GM19467 (cell line): ENCODE results near the gene SLC24A3.

ENCODE experiments used
- ATAC-seq: cut with Tn5 transposase; IDR thresholded peaks from one replicate; pipeline ENCODE4 v1.9.1; 2021; ENCODE audit warnings: mild to moderate bottlenecking, moderate library complexity; ENCODE audit not compliant: unreplicated experiment

SLC24A3 gene

DNA sequence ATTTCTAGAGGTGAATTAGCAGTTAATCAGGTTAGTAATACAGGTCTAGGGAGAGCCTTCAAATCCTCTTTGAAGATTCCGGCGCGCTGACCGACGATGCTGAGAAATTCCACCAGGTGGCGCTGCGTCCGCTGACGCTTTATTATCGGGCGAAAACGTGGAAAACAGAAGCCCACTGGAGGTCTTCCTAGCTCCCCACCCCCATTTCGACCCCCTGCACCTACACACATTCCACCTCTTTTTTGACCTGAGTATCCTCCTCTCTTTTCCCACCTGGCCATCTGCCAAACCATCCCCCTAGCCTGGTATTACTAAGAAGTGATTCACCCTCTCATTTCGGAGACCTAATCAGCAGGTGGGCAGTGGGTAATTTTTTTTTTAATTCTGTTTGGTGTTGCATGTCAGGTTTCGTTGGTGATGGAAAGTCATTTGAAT, 480.3 kb downstream of the SLC24A3 start:
- ATAC-seq: no peak

DNA sequence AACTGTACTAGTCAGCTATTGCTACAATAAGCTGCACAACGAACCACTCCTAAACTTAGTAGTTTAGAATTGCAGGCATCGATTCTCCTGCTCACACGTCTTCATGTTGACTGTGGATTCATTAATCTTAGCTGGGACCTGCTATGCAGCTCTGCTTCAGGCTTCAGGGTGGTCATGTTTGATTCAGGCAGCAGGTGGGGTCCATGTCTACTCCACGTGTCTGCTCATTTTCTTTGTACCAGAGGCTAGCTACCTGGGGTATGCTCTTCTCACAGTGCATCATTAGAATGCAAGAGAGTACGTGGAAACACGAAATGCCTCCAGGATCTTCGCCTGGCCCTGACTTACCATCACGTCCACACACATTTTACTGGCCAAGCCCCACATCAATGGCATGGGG, 481.1 kb downstream of the SLC24A3 start:
- no peak for ATAC-seq

DNA sequence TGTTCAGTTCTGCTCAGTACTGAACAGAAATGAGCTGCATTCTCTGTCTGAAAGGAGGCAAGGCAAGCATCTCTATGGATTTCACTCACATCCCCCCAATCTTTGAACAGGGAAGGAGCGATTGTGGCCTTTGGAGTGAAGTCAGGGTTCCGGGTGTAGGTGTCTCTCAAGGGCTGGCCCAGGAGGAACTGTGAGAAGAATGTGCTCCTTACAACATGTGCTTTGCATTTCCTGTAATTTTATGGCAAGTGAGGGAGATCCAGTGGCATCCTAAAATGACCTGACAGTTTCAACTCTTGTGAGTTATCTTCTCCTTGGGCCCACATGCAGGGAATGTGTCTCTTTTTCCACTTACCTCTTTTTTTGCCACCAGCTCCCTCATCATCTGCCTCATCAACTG, 482.6 kb downstream of the SLC24A3 start:
- no peak for ATAC-seq

DNA sequence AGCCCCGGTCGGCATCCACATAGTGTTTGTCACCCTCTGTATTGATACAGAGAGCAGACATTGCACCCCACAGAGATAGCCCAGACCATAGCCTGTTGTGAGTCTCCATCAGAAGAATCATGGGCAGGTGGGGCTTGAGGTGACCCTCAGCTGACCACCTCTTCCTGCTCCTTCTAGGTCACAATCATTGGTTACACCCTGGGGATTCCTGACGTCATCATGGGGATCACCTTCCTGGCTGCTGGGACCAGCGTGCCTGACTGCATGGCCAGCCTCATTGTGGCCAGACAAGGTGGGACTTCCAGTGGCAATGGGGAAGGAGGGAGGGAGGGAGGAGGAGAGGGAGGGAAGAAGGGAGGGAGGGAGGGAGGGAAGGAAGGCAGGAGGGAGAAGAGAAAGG, 484.2 kb downstream of the SLC24A3 start:
- ATAC-seq: no peak

DNA sequence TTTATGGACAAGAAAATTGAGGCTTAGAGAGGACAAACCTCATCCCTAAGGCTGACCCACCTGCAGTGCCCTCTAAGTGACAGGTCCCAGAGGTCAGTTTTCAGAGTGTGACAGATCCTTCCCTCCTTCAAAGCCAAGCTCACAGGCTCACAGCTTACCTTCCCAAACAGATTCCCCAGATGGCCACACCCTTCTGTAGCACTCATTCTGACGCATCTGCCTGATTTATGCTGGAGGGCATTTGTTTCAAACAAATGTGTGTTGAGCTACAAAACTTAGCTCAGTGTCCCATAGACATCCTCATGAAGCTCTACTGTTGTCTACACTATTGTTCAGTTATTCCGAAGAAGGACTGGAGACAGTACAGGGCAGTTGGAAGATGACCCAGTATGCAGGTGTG, 485.0 kb downstream of the SLC24A3 start:
- ATAC-seq: no peak

DNA sequence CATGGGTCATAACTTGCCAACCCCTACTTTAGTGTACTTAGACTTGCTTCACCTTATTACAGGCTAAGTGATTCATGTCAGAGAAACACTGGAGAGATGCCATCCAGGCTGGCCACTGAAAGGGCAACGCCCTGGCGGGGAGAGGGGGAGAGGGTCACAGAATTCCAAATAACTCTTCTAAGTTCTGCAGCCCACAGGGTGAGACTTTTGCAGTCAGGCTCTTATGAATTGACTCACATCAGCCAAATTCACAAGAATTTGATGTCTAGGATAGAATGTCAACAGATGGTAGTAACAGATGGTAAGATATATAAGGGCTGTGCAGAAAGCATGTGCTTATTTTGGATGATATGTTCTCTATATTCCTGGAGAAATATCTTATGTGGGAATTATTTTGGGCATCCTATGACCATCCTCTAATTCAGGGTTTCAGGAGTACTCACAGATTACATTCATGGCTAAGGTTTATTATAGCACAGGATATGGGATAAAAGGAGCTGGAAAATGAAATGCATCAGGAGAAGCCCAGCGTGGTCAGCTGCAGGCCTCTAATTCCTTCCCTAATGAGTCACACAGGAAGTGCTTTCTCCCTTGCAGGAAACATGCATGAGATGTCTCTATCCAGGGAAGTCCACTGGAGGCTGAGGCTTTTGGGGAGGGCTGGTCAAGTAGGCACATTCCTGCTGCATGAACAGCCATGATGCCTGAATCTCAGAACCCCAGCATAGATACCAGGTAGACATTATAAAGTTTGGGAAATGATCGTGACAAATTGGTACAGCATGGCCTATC, 486.9 kb downstream of the SLC24A3 start:
- ATAC-seq: no peak

DNA sequence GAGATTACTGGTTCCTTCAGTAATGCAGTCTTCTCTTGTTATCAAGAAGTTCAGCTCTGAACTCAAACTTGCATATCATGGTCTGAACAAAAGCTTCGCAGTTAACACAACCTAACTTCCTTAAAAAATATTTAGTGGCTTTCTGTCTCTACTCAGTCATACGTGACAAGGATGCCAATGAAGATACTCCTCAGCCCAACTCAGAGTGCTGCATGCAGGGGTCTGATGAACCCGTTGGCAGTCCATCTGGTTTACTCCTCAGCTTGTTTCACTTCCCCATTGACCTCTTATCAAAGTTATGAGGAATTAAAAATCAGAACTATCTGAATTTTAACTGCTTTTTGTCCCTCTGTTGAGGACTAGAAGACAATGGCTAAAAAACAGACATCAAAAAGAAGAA, 489.0 kb downstream of the SLC24A3 start:
- ATAC-seq: no peak

DNA sequence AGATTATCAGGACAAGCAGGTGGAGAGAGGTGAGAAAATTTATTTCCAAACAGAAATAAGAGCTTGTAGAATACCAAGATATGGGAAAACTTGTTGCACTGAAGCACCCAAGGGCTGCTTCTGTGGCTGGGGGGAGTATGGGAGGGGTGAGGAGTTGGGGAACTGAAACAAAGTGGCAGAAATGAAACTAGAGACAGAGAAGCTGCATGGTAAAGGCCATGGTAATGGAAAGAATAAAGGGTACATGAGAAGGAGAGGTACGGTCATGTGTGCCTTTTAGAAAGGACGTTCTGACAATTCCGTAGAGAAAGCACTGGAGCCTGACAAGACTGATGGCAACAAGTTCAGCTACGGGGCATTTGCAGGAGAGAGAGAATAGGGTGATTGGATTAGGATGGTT, 494.0 kb downstream of the SLC24A3 start:
- ATAC-seq: no peak

DNA sequence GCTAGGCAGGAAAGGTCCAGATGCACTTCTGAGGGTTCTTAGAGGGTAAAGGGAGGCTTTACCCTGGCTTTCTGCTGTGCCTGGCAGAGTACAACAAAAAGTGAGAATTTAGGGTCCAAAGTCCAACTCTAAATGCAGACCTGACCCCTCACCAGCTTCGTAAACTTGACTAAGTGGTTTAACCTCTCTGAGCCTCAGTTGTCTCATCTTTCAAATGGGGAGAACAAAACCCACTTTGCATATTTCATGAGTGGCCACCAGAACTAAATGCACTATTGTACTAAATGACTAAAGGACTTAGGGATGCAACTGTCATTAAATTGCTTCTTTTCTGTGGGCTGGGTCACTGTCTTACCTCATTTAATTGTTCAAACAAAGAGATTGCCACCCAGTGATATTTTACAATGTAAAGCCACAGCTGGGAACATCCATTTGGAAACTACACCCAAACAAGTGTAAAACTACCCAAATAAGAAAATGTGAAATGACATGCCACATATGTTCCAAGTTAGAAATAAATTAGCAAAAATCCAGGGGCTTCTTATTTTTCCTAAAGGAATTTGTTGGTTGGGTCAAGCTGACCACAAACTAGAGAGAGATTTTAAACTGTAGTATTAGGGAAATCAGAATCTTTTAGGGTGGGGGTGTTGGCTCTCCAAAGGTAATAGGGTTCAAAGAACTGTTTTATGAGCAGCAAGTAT, 497.3 kb downstream of the SLC24A3 start:
- ATAC-seq: no peak

DNA sequence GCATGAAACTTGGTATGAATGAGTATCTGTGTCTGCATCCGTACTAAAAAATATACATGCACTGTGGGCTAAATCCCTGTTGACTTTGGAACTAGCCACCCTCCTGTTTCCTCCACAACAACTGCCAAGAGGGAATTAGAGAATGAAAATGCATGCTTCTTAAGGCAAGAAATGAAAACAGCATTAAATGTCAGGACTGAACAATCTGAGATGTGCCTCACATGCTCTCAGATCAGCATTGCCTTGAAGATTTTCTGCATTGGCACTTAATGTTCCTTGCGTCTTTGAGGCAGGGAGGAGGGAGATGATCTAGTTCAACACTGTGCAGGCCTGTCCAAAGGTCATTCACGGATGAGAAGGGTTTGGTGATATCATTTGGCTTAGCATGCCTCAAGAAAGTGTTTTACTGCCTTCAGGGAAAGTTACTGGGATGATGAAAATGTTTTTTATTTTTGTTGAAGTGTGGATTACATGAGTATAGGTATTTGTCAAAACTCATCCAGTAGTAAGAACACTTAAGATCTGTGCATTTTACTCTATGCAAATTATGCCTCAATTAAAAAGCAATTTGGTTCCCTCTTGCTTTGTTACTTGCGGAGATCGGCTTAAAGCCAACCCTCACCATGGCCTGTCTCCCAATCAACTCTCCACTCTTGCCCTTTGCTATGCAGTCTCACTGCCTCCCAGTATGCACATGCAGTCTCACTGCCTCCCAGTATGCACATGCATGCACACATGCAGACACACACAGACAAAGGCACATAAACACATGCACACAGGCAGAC, 498.1 kb downstream of the SLC24A3 start:
- no peak for ATAC-seq

DNA sequence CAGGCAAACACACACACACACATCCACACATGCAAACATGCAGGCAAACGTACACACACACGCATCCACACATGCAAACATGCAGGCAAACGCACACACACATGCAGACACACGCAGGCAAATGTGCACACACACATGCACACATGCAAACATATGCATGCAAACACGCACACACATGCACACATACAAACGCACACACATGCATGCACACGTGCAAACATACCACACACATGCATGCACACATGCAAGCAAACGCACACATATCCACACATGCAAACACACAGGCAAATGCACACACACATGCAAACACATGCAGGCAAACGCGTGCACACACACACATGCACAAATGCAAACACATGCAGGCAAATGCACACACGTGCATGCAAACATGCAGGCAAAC, 498.7 kb downstream of the SLC24A3 start:
- ATAC-seq: no peak

DNA sequence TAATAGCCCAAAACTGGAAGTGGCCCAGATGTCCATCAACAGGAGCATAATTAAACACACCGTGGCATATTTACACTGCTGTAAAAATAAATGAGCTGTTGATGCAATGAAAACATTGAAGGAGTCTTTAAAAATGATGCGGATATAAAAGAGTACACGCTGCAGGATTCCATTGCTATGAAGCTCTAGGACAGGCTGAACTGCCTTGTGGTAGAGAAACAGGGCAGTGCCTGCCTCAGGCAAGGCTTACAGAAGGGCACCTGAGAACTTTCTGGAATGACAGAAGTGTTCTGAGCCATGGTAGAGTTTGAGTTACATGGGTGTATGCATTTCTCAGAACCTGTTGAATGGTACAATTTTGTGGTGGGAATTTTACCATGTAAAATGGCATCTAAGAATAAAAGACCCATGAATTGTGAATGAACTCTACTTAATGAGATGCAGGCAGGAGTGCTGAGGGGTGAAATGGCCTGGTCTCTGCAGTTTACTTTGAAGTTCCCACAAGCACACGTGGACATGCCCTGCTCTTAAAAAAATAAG, 500.3 kb downstream of the SLC24A3 start:
- ATAC-seq: no peak

DNA sequence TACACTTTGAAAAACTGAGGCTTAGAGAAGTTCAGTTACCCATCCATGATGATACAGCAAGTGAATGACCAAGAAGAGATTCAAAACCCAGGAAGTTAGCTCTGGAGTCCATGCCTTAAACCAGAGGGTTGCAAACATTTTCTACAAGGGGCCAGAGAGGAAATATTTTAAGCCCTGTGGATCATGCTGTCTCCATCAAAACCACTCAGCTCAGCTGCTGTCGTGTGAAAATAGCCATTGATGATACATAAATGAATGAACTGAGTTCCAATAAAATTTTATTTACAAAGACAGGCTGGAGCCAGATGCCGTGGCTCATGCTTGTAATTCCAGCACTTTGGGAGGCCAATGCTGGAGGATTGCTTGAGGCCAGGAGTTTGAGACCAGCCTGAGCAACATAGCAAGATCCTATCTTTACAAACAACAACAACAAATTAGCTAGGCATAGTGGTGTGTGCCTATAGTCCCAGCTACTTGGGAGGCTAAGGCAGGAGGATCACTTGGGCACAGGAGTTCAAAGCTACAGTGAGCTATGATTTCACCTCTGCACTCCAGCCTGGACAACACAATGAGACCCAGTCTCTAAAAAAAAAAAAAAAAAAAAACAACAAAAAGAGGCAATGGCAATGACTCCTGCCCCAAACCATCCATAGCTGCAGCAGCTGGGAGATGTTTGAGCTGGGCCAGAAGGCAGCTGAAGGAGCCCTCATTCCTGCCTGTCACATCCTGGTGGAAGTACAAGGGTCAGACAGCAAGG, 501.6 kb downstream of the SLC24A3 start:
- ATAC-seq: no peak

DNA sequence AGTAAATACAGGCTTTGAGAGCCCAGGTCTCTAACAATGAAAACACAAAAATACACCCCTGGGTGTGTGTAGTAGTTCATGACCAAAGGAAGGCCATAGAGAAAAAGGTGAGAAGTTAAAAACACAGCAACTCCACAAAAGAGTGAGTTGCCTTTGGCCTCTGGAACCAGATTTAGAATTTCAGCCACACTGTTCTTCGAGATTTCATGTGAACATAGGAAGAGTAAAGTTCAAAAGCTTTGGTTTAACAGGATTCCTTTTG, 502.1 kb downstream of the SLC24A3 start:
- ATAC-seq: no peak

DNA sequence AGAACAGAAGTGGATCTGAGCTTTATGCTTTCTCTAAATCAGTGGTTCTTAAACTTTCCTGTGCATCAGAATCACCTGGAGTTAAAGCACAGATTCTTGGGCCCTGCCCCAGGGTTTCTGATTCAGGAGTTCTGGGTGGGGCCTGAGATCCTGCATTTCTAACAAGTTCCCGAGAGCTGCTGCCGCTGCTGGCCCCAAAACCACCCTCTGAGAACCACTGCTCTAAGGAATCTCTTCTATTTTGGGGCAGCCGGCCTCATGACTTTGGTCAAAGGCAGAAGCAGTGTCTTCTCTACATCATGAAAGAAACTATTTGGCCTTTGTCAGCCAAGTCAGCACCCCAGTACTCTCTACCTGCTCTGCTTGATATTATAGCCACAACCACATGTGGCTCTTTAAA, 503.5 kb downstream of the SLC24A3 start:
- no peak for ATAC-seq

DNA sequence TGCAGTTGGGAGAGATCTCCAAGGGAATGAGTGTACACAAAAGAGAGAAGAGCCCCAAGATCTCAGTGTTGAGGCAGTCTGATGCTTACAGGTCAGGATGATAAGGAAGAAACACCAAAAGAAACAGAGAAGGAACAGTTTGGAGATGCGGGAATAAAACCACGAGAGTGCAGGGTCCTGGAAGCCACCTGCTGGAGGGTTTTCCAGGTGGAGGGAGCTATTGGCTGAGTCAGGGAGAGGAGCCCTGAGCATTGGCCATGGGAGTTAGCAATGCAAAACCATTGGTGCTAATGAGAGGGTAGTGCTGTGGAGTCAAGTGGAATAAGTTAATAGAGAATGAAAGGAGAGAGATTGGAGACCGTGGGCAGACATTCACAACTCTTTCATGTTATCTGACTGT, 506.4 kb downstream of the SLC24A3 start:
- ATAC-seq: no peak

DNA sequence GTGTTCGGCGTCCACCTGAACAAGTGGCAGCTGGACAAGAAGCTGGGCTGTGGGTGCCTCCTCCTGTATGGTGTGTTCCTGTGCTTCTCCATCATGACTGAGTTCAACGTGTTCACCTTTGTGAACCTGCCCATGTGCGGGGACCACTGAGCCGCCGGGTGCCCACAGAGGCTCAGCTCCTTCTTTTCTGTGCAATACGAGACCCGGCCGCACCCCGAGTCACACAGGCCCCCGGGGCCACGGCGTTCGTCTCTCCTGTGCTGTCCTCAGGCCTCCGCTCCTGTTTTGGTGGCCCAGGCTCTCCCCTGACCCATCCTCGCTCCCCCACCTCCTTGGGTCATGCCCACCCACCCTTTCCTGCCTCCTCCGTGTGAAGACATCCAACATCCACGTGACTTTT, 508.5 kb downstream of the SLC24A3 start:
- no peak for ATAC-seq

DNA sequence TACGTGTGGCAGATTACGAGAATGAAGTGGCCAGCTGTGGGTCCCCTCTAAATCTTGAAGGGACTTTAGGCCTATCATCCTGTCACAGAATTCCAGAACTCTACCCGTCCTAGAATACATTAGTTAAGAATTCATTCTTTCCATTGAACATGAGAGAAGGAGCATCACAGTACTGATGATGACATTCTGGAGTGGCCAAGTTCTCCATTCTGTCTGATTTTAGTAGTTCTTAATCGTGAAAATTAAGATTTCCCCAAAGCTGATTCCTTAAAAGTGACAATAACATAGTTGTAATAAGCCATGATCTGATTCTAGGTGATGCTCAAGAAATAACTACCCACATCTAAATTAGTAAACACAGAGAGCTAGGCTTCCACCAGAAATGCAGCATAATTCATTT, 510.6 kb downstream of the SLC24A3 start:
- no peak for ATAC-seq

DNA sequence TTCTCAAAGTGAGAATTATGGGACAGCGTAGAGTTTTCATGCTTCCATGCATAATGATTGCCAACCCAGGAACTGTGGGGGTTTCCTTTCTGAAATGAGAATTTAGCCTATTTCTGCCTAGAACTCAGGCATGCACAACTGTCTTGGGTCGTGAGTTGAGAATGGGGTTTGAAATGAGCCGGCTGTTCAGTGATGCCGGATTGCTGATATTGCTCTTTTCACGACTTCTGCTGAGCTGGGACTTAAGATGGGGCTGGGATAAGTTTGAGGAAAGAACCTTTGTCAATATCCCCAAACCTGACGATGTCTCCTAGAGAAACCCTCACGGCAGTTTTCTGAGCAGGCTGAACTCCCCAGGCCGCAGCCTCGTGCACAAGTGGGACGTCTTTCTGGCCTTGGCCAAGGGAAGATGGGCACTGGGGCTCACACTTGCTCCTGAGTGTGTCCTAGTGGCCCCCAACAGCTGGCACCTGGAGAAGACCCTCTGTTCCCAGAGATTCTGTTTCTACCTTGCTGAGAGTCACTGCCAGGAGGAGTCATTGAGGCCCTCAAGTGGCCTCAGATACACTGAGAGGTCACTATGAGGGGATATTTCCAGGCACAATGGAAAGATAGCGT, 511.5 kb downstream of the SLC24A3 start:
- no peak for ATAC-seq

DNA sequence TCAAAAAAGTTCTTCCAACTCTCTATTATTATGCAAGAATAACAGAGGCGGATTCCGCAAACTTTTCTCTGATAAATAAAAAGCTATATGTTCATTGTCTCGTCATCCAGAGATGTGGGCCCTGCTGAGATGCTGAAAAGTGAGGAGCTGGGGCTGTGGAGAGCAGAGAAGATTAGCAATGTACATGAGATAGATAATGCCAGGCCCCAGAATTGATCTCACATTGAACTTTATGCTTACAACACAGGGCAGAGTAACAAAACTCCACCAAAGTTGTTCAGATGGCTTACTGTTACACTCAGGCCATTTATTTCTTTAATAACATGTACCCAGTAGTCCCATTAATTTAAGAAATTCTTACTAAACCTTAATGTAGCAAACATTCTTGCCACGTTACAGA, 512.9 kb downstream of the SLC24A3 start:
- no peak for ATAC-seq
